H9 (cell line): ENCODE results near the gene CCDC34. TPM values are rescaled to one million over a fixed set of nuclear protein-coding genes. Genes with fewer than 3 reads are reported as not detected.

ENCODE experiments used
- DNase-seq: peaks from one replicate; pipeline ENCODE4 v3.0.0-alpha.2; 2017
- H2AFZ ChIP-seq: one replicate; pipeline ENCODE4 v1.6.1; 2013; ENCODE audit warnings: mild to moderate bottlenecking, low read length, control low read depth, moderate library complexity
- H2AK5ac ChIP-seq: 2 replicates; pipeline ENCODE4 v1.6.1; 2013; ENCODE audit warnings: low read length, control low read depth, mixed read lengths; ENCODE audit not compliant: insufficient read length
- H2BK120ac ChIP-seq: one replicate; pipeline ENCODE4 v1.6.1; 2013; ENCODE audit warnings: low read depth, mild to moderate bottlenecking, low read length, control low read depth, inconsistent platforms; ENCODE audit not compliant: poor library complexity, severe bottlenecking
- H2BK12ac ChIP-seq: 2 replicates; pipeline ENCODE4 v1.6.1; 2013; ENCODE audit warnings: low read length, control low read depth, mixed read lengths, low read depth; ENCODE audit not compliant: insufficient read length
- H2BK15ac ChIP-seq: 2 replicates; pipeline ENCODE4 v1.6.1; 2013; ENCODE audit warnings: low read depth, low read length, control low read depth
- H2BK20ac ChIP-seq: one replicate; pipeline ENCODE4 v1.6.1; 2013; ENCODE audit warnings: low read depth, mild to moderate bottlenecking, low read length, control low read depth, inconsistent platforms; ENCODE audit not compliant: poor library complexity, severe bottlenecking
- H2BK5ac ChIP-seq: 2 replicates; pipeline ENCODE4 v1.6.1; 2013; ENCODE audit warnings: low read length, control low read depth, mixed read lengths; ENCODE audit not compliant: insufficient read length
- H3K14ac ChIP-seq: 2 replicates; pipeline ENCODE4 v1.6.1; 2013; ENCODE audit warnings: low read length, control low read depth; ENCODE audit not compliant: insufficient read depth
- H3K18ac ChIP-seq: 2 replicates; pipeline ENCODE4 v1.6.1; 2013; ENCODE audit warnings: low read depth, mild to moderate bottlenecking, mixed read lengths, low read length, control low read depth; ENCODE audit not compliant: insufficient read length
- H3K23ac ChIP-seq: 2 replicates; pipeline ENCODE4 v1.6.1; 2013; ENCODE audit warnings: low read length, control low read depth, mixed read lengths, low read depth; ENCODE audit not compliant: insufficient read length
- H3K23me2 ChIP-seq: 2 replicates; pipeline ENCODE4 v1.6.1; 2013; ENCODE audit warnings: low read depth, mild to moderate bottlenecking, mixed read lengths, low read length, control low read depth; ENCODE audit not compliant: insufficient read length, poor library complexity, severe bottlenecking
- H3K27ac ChIP-seq: 2 replicates; pipeline ENCODE4 v1.5.1; 2013; ENCODE audit warnings: low read length, control low read depth, mixed read lengths, low read depth; ENCODE audit not compliant: insufficient read length
- H3K27me3 ChIP-seq: 2 replicates; pipeline ENCODE4 v1.6.1; 2013; ENCODE audit warnings: low read length, control low read depth, inconsistent platforms; ENCODE audit not compliant: insufficient read depth
- H3K4ac ChIP-seq: 2 replicates; pipeline ENCODE4 v1.6.1; 2013; ENCODE audit warnings: low read depth, mild to moderate bottlenecking, control low read depth, inconsistent platforms, low read length, moderate library complexity
- H3K4me1 ChIP-seq: 2 replicates; pipeline ENCODE4 v1.6.1; 2013; ENCODE audit warnings: low read length, control low read depth, inconsistent platforms; ENCODE audit not compliant: insufficient read depth
- H3K4me2 ChIP-seq: 2 replicates; pipeline ENCODE4 v1.6.1; 2013; ENCODE audit warnings: low read length, control low read depth, mixed read lengths; ENCODE audit not compliant: insufficient read length, insufficient read depth
- H3K56ac ChIP-seq: 2 replicates; pipeline ENCODE4 v1.6.1; 2013; ENCODE audit warnings: low read depth, mild to moderate bottlenecking, mixed read lengths, low read length, control low read depth; ENCODE audit not compliant: insufficient read length
- H3K79me1 ChIP-seq: 2 replicates; pipeline ENCODE4 v1.6.1; 2013; ENCODE audit warnings: low read depth, mild to moderate bottlenecking, moderate library complexity, low read length, control low read depth, inconsistent platforms; ENCODE audit not compliant: insufficient read depth, poor library complexity, severe bottlenecking
- H3K79me2 ChIP-seq: 2 replicates; pipeline ENCODE4 v1.6.1; 2013; ENCODE audit warnings: low read length, control low read depth, inconsistent platforms; ENCODE audit not compliant: insufficient read depth
- H3K9ac ChIP-seq: 2 replicates; pipeline ENCODE4 v1.6.1; 2013; ENCODE audit warnings: low read length, control low read depth, mixed read lengths; ENCODE audit not compliant: insufficient read length; ENCODE audit errors: extremely low read depth
- H3K9me3 ChIP-seq: one replicate; pipeline ENCODE4 v1.6.1; 2013; ENCODE audit warnings: low read depth, low read length, inconsistent platforms; ENCODE audit not compliant: control insufficient read depth
- H3T11ph ChIP-seq: one replicate; pipeline ENCODE4 v1.6.1; 2013; ENCODE audit warnings: mild to moderate bottlenecking, low read length, control low read depth, inconsistent platforms
- H4K20me1 ChIP-seq: one replicate; pipeline ENCODE4 v1.6.1; 2013; ENCODE audit not compliant: control insufficient read depth, insufficient read length, insufficient read depth
- H4K5ac ChIP-seq: 2 replicates; pipeline ENCODE4 v1.6.1; 2013; ENCODE audit warnings: low read depth, mild to moderate bottlenecking, mixed read lengths, low read length, control low read depth; ENCODE audit not compliant: insufficient read length
- H4K8ac ChIP-seq: replicated peaks from 2 replicates; pipeline ENCODE4 v1.6.1; 2013; ENCODE audit warnings: low read length, control low read depth, mixed read lengths, low read depth; ENCODE audit not compliant: insufficient read length
- H4K91ac ChIP-seq: 2 replicates; pipeline ENCODE4 v1.6.1; 2013; ENCODE audit warnings: low read depth, mild to moderate bottlenecking, moderate library complexity, mixed read lengths, low read length, control low read depth; ENCODE audit not compliant: insufficient read length
- H3K27ac Mint-ChIP-seq, 3 experiments: 2 replicates in 2 of 3; 3 replicates in 1 of 3; pipeline ENCODE4 v1.8.0; 2020 to 2021; ENCODE audit warnings: mixed read lengths in 3 of 3, mild to moderate bottlenecking in 1 of 3, moderate library complexity in 1 of 3
- H3K27me3 Mint-ChIP-seq: 2 replicates; pipeline ENCODE4 v1.8.0; 2021; ENCODE audit warnings: low read depth, mild to moderate bottlenecking, moderate library complexity, mixed read lengths
- H3K36me3 Mint-ChIP-seq, 3 experiments: 2 replicates in 2 of 3; 3 replicates in 1 of 3; pipeline ENCODE4 v1.8.0; 2020 to 2021; ENCODE audit warnings: low read depth in 3 of 3, mixed read lengths in 3 of 3; ENCODE audit not compliant: insufficient read depth in 1 of 3
- H3K4me1 Mint-ChIP-seq, 2 experiments: 2 replicates each; pipeline ENCODE4 v1.8.0; 2020; ENCODE audit warnings: mixed read lengths in 2 of 2
- H3K4me3 Mint-ChIP-seq, 2 experiments: 2 replicates in 1 of 2; 3 replicates in 1 of 2; pipeline ENCODE4 v1.8.0; 2020 to 2021; ENCODE audit warnings: mild to moderate bottlenecking in 2 of 2, mixed read lengths in 2 of 2, moderate library complexity in 1 of 2
- H3K9me3 Mint-ChIP-seq, 2 experiments: 2 replicates in 1 of 2; 3 replicates in 1 of 2; pipeline ENCODE4 v1.8.0; 2020; ENCODE audit warnings: mild to moderate bottlenecking in 2 of 2, mixed read lengths in 2 of 2, moderate library complexity in 1 of 2
- CTCF ChIP-seq: fragments of 200-600 bp; sonication (generic); conservative IDR thresholded peaks from 3 replicates; pipeline ENCODE4 v1.8.0; 2021; ENCODE audit warnings: antibody characterized with exemption, mild to moderate bottlenecking
- WGBS: extraction: QIAGEN DNeasy Blood & Tissue Kit; methylation state at CpG from one replicate; pipeline ENCODE4 v1.1.7; 2013; ENCODE audit warnings: missing lambda C conversion rate, low lambda C conversion rate, mixed read lengths; ENCODE audit not compliant: insufficient read length; ENCODE audit errors: extremely low coverage; 5-methylcytosine and 5-hydroxymethylcytosine counted together
- total RNA-seq: library from RNA; stranded (reverse); gene quantifications from 2 replicates; pipeline ENCODE4 v1.2.1, GENCODE V29; 2021

Gene CCDC34
- total RNA-seq, 1 experiment from 2014 or later, result 25.2 TPM

GRCh38 chr11:27373856-27374602 is 11.0 kb upstream of the CCDC34 start:
- H3K79me1 ChIP-seq, result no peaks in the 10 kb centered on the region
- H3K27me3 Mint-ChIP-seq, result no peaks in the 10 kb centered on the region

More at GRCh38 chr11:27373856-27374602, 11.0 kb upstream of the CCDC34 start:
- H3K27me3 ChIP-seq, result no peaks in the 10 kb centered on the region
- Mint-ChIP-seq H3K9me3 (no peaks in the 10 kb centered on the region), H3K27ac (peak overlapping the region in 1 of 3 experiments; percentile 55; a peak in 1 of 7 replicates), H3K4me3 (no peak overlapping the region), H3K4me1 (peaks cover 3% of the 10 kb centered on the region in 2 experiments; a peak in 2 of 4 replicates), H3K36me3 (peaks cover 9 to 80% (median 75%) of the 10 kb centered on the region in 3 experiments; a peak in 6 of 7 replicates)
- H2BK120ac ChIP-seq, result no peak overlapping the region
- no peak overlapping the region for H3K23ac ChIP-seq
- no peak overlapping the region for H3K14ac ChIP-seq
- H3K9ac ChIP-seq, result no peak overlapping the region
- H2BK15ac ChIP-seq, result no peak overlapping the region
- no peak overlapping the region for H3K4ac ChIP-seq
- H2BK5ac ChIP-seq, result no peak overlapping the region
- no peak overlapping the region for H2AK5ac ChIP-seq
- no peaks in the 10 kb centered on the region for H3K9me3 ChIP-seq
- H3K4me1 ChIP-seq, result no peaks in the 10 kb centered on the region
- H4K8ac ChIP-seq, result no peak overlapping the region
- H3K18ac ChIP-seq, result no peak overlapping the region
- H2BK20ac ChIP-seq, result no peak overlapping the region
- no peak overlapping the region for H2AFZ ChIP-seq
- no peaks in the 10 kb centered on the region for H3K79me2 ChIP-seq
- TF ChIP-seq CTCF, result no peak
- DNase-seq, result no peak
- no peak overlapping the region for H3K56ac ChIP-seq
- H4K20me1 ChIP-seq, result no peaks in the 10 kb centered on the region
- WGBS, result no CpG with 5 or more reads among the region's 6 CpGs
- H3T11ph ChIP-seq, result no peak overlapping the region
- no peaks in the 10 kb centered on the region for H3K23me2 ChIP-seq
- H3K27ac ChIP-seq, result no peak overlapping the region
- H4K5ac ChIP-seq, result no peak overlapping the region
- H3K4me2 ChIP-seq, result no peak overlapping the region
- H2BK12ac ChIP-seq, result no peak overlapping the region
- H4K91ac ChIP-seq, result no peak overlapping the region
